Tibial artery (tissue), 4 donors: ENCODE data around the gene CTAGE6.
"Not testable (repeated sequence)": the region's sequence is repeated elsewhere in the genome, so short reads cannot be mapped to it uniquely, and the experiment has no call there.

ENCODE experiments used
- DNase-seq, 2 donors: peaks; one replicate each; pipeline ENCODE4 v3.0.0-alpha.2; 2019
- H3K27ac ChIP-seq, 2 donors: fragments of 200-600 bp; sonication (generic) in 1 of 2; 1 replicate in 1 of 2; 2 replicates in 1 of 2; pipeline ENCODE4 v1.5.1; 2018 to 2019; ENCODE audit warnings: mild to moderate bottlenecking in 1 of 2
- H3K27me3 ChIP-seq, 2 donors: fragments of 200-600 bp; sonication (generic) in 1 of 2; one replicate each; pipeline versions ENCODE4 v1.5.1 to v1.6.0; 2016 to 2019
- H3K36me3 ChIP-seq, 3 donors: fragments of 200-600 bp; sonication (generic) in 2 of 3; one replicate each; pipeline ENCODE4 v1.5.1; 2016 to 2019; ENCODE audit warnings: mild to moderate bottlenecking in 2 of 3
- H3K4me1 ChIP-seq, 4 donors: fragments of 200-600 bp; sonication (generic) in 2 of 4; 1 replicate in 3 of 4; 2 replicates in 1 of 4; pipeline ENCODE4 v1.5.1; 2016 to 2019
- H3K4me3 ChIP-seq, 2 donors: fragments of 200-600 bp; sonication (generic) in 1 of 2; 1 replicate in 1 of 2; 2 replicates in 1 of 2; pipeline ENCODE4 v1.5.1; 2018 to 2019; ENCODE audit warnings: mild to moderate bottlenecking in 2 of 2
- H3K9me3 ChIP-seq, 3 donors: fragments of 200-600 bp; sonication (generic) in 1 of 3; one replicate each; pipeline ENCODE4 v1.5.1; 2016 to 2019
- intact Hi-C: fragments of 100-400 bp; cut with DNase I; formaldehyde crosslinking; loops from one replicate; pipeline ENCODE4 v1.15.0; 2023; ENCODE audit warnings: low total_unique reads

CTAGE6 gene

DNA sequence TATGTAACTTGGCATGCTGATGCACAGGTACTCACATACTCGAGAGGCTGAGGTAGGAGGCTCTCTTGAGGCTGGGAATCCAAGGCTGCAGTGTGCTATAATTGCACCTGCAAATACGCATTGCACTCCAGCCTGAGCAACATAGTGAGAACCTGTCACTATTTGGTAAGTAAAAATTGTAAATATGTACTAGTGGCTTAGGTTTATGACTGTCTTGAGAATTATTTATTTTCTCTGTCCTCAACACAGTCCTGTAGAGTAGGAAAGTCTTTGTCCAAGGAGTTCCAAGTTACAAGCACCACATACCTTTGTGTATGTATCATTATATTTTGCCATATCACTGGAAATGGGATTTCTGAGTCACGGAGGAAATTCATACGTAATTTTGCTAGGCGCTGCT, 45.1 kb downstream of the CTAGE6 start:
- intact Hi-C loops, H3K9me3 ChIP-seq, H3K36me3 ChIP-seq, H3K27ac ChIP-seq, H3K27me3 ChIP-seq, DNase-seq, H3K4me3 ChIP-seq, H3K4me1 ChIP-seq: not testable (repeated sequence)

DNA sequence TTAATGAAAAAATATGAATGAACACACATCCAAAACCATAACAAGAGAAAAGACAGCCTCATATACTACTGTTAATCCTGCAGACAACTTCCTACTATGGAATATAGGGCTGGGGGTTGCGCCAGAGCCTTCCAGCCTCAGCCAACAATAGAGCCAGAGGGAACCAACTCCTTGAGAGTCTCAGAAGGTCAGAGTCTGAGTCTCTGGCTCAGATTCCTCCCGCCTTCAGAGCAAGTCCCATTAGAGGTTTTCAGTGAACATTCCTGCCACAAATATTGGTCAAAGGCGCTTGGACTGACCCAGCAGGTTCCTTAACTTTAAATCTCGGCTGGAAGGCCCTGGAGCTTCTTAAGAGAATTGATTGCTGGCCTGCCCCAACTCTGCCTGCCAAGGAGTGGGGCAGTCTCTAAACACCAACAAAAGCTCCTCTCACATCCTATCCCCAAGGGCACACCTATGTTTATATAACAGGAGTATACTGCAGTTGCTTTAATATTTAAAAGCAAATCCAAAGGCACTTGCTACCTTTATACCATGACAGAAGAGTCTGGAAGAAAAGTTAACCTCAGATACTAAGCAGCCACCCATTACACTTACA, 45.7 kb downstream of the CTAGE6 start:
- H3K4me3 ChIP-seq, H3K36me3 ChIP-seq, H3K4me1 ChIP-seq, DNase-seq, H3K27me3 ChIP-seq, H3K9me3 ChIP-seq, intact Hi-C loops, H3K27ac ChIP-seq: not testable (repeated sequence)

DNA sequence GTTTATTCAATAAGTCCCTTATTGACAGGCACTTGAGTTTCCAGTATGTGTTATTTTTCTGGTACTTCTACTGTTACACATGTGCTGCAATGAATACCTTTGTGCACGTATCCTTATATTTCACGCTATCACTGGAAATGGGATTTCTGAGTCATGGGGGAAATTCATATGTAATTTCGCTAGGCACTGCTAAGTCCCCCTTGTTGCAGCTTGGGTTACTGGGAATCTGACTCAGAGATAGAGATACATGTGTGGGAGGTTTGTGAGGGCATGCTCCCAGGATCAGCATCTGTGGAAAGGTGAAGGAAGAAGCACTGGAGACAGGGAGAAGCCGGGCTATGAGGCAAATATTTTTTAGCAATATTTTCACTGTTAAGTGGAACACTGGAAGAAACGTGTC, 47.6 kb downstream of the CTAGE6 start:
- H3K4me1 ChIP-seq, H3K27ac ChIP-seq, H3K9me3 ChIP-seq, intact Hi-C loops, H3K27me3 ChIP-seq, H3K36me3 ChIP-seq, H3K4me3 ChIP-seq, DNase-seq: not testable (repeated sequence)
